Sigmoid colon (tissue), 4 donors: Measurements from ENCODE around the gene NUDT14.

ENCODE experiments used
- EP300 ChIP-seq, 4 donors: sonication (generic); formaldehyde crosslinking; IDR thresholded peaks; one replicate each; pipeline ENCODE4 v1.6.1; 2017; ENCODE audit warnings: antibody characterized with exemption in 4 of 4
- POLR2A ChIP-seq, 2 donors: fragments of 450-650 bp; IDR thresholded peaks; one replicate each; pipeline ENCODE4 v1.6.1; 2016; ENCODE audit warnings: antibody characterized with exemption in 2 of 2, mild to moderate bottlenecking in 2 of 2, moderate library complexity in 2 of 2
- POLR2AphosphoS5 ChIP-seq, 4 donors: sonication (generic); formaldehyde crosslinking; IDR thresholded peaks; one replicate each; pipeline ENCODE4 v1.6.1; 2017; ENCODE audit warnings: antibody characterized with exemption in 4 of 4
- TF ChIP-seq, protein P1 (sequence below), 4 experiments: fragments of 450-650 bp in 3 of 4; fragments of 200-600 bp in 1 of 4; IDR thresholded peaks; one replicate each; pipeline ENCODE4 v1.5.1; 2016 to 2019; ENCODE audit warnings: antibody characterized with exemption in 4 of 4, mild to moderate bottlenecking in 3 of 4, moderate library complexity in 2 of 4

DNA sequence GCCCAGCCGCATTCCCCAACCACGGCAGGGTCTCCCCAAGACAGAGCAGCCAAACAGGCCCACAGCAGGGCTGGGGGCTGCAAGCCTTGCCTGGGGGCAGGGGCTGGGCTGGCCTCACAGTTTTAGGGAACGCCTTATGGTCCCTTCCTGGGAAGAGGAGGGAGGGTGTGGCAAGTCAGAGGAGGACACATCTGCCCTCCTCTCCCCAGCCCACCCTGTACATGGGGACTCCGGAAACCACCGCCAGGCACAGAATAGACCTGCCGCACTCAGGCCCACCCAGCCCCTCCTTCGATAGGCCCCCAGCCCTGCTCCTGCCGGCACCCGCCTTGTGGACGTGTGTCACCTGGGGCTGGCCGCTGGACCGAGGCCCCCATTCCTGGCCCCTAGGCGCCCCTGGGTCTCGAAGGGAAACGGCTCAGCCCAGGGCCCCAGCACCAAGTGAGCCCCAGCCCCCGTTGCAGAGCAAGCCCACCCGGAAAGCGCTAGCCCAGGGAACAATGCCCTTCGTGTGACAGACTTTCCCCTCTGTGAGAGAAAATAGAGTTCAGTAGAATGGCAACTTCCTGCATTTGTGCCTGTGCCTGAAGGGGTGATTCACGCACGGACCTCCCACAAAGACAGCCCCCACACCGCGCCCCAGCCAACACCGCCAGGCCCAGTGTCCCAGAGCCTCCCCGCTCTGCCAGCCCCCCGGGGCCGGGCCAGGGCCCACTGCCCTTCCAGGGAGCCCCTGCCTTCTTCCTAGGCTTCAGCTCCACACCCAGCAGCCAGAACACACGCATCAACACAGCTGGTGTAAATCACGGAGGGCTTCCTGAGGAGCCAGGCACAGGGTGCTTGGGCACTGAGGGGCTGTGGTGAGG lies 12.0 kb upstream of the NUDT14 start:
- TF ChIP-seq POLR2A (IDR thresholded peaks at IDR 0.05) (no peak), EP300 (IDR thresholded peaks at IDR 0.05) (no peak), POLR2AphosphoS5 (IDR thresholded peaks at IDR 0.05) (no peak)
- TF ChIP-seq, protein P1, sequence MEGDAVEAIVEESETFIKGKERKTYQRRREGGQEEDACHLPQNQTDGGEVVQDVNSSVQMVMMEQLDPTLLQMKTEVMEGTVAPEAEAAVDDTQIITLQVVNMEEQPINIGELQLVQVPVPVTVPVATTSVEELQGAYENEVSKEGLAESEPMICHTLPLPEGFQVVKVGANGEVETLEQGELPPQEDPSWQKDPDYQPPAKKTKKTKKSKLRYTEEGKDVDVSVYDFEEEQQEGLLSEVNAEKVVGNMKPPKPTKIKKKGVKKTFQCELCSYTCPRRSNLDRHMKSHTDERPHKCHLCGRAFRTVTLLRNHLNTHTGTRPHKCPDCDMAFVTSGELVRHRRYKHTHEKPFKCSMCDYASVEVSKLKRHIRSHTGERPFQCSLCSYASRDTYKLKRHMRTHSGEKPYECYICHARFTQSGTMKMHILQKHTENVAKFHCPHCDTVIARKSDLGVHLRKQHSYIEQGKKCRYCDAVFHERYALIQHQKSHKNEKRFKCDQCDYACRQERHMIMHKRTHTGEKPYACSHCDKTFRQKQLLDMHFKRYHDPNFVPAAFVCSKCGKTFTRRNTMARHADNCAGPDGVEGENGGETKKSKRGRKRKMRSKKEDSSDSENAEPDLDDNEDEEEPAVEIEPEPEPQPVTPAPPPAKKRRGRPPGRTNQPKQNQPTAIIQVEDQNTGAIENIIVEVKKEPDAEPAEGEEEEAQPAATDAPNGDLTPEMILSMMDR (IDR thresholded peaks at IDR 0.05): no peak
